H1 (cell line): ENCODE measurements around the gene TRAPPC8. TPM values are rescaled to one million over a fixed set of nuclear protein-coding genes. Genes with fewer than 3 reads are reported as not detected.

ENCODE experiments used
- CTCF ChIA-PET: fragments of 300-600 bp; sonication (Branson Sonifier 250); formaldehyde crosslinking; loops from one replicate; lab custom pipeline; 2021; ENCODE audit not compliant: partially characterized antibody; lab: Charles Lee
- POLR2A ChIA-PET: fragments of 300-600 bp; sonication (Branson Sonifier 250); formaldehyde crosslinking; loops from one replicate; lab custom pipeline; 2021; ENCODE audit warnings: inconsistent platforms; ENCODE audit not compliant: partially characterized antibody; lab: Charles Lee
- DNase-seq, 2 experiments: peaks; one replicate each; pipeline versions ENCODE4 v3.0.0 to v3.0.0-alpha.2; 2010 to 2022; ENCODE audit warnings: low spot score in 2 of 2, low read depth in 1 of 2, mixed read lengths in 1 of 2
- FAIRE-seq: peaks from 2 replicates; lab custom pipeline; 2011; peaks lifted over from hg19 to GRCh38; lab: Jason Lieb, UNC
- H2AFZ ChIP-seq: 2 replicates; pipeline ENCODE4 v1.8.1; 2012; ENCODE audit warnings: low read length, inconsistent platforms
- H2AK5ac ChIP-seq: 2 replicates; pipeline ENCODE4 v1.6.1; 2013; ENCODE audit warnings: low read depth, low read length
- H2BK120ac ChIP-seq: replicated peaks from 2 replicates; pipeline ENCODE3; 2013; ENCODE audit warnings: low read depth, low read length, inconsistent platforms
- H2BK12ac ChIP-seq: 2 replicates; pipeline ENCODE4 v1.6.1; 2013; ENCODE audit warnings: low read depth, low read length
- H2BK15ac ChIP-seq: 2 replicates; pipeline ENCODE4 v1.6.1; 2013; ENCODE audit warnings: low read length
- H2BK20ac ChIP-seq: 2 replicates; pipeline ENCODE4 v1.6.1; 2013; ENCODE audit warnings: low read length
- H2BK5ac ChIP-seq: 2 replicates; pipeline ENCODE4 v1.6.1; 2013; ENCODE audit warnings: low read depth, low read length
- H3K14ac ChIP-seq: 2 replicates; pipeline ENCODE4 v1.6.1; 2013; ENCODE audit warnings: inconsistent platforms; ENCODE audit not compliant: insufficient read length
- H3K18ac ChIP-seq: 2 replicates; pipeline ENCODE4 v1.6.1; 2013; ENCODE audit warnings: low read length; ENCODE audit errors: extremely low read depth
- H3K23ac ChIP-seq: 2 replicates; pipeline ENCODE4 v1.6.1; 2013; ENCODE audit warnings: inconsistent platforms; ENCODE audit not compliant: insufficient read length
- H3K23me2 ChIP-seq: 2 replicates; pipeline ENCODE4 v1.6.1; 2013; ENCODE audit warnings: low read depth, low read length
- H3K27ac ChIP-seq: 2 replicates; pipeline ENCODE4 v1.6.1; 2011; ENCODE audit warnings: low read depth, low read length, inconsistent platforms
- H3K27me3 ChIP-seq, 4 experiments: replicated peaks in 1 of 4; 1 replicate in 1 of 4; 2 replicates in 3 of 4; pipeline versions ENCODE4 v1.6.1 to v1.8.1; 2011 to 2013; ENCODE audit warnings: low read length in 3 of 4, mild to moderate bottlenecking in 3 of 4, inconsistent platforms in 2 of 4, mixed read lengths in 2 of 4, moderate library complexity in 1 of 4; ENCODE audit not compliant: control insufficient read depth in 3 of 4, insufficient read depth in 3 of 4; ENCODE audit errors: extremely low read depth in 1 of 4
- H3K36me3 ChIP-seq, 4 experiments: 2 replicates each; pipeline versions ENCODE4 v1.6.1 to v1.8.1; 2011 to 2013; ENCODE audit warnings: mild to moderate bottlenecking in 4 of 4, low read length in 3 of 4, moderate library complexity in 2 of 4, control low read depth in 1 of 4, inconsistent platforms in 1 of 4; ENCODE audit not compliant: insufficient read depth in 4 of 4, control insufficient read depth in 2 of 4
- H3K4ac ChIP-seq: replicated peaks from 2 replicates; pipeline ENCODE3; 2013; ENCODE audit warnings: low read length, low read depth, mixed read lengths, inconsistent platforms; ENCODE audit not compliant: insufficient read length
- H3K4me1 ChIP-seq, 4 experiments: replicated peaks in 1 of 4; 1 replicate in 1 of 4; 2 replicates in 3 of 4; pipeline versions ENCODE4 v1.6.1 to v1.8.1; 2011 to 2013; ENCODE audit warnings: low read length in 3 of 4, inconsistent platforms in 2 of 4, mixed read lengths in 1 of 4; ENCODE audit not compliant: insufficient read depth in 4 of 4, control insufficient read depth in 3 of 4
- H3K4me2 ChIP-seq, 2 experiments: 2 replicates each; pipeline versions ENCODE4 v1.6.1 to v1.8.1; 2011 to 2013; ENCODE audit warnings: low read depth in 2 of 2, low read length in 2 of 2, control low read depth in 1 of 2, inconsistent platforms in 1 of 2, mild to moderate bottlenecking in 1 of 2; ENCODE audit not compliant: insufficient read depth in 1 of 2
- H3K4me3 ChIP-seq, 4 experiments: fragments of 200-600, 300-600 bp in 1 of 4; sonication (generic), shearing (Covaris generic), sonication (Bioruptor Twin) in 1 of 4; 2 replicates each; pipeline versions ENCODE4 v1.5.1 to v1.8.1; 2011 to 2016; ENCODE audit warnings: low read length in 4 of 4, low read depth in 3 of 4, control low read depth in 2 of 4, inconsistent platforms in 2 of 4, mild to moderate bottlenecking in 2 of 4, mixed read lengths in 1 of 4, moderate library complexity in 1 of 4; ENCODE audit not compliant: insufficient read depth in 2 of 4; ENCODE audit errors: extremely low read depth in 1 of 4
- H3K56ac ChIP-seq: replicated peaks from 2 replicates; pipeline ENCODE3; 2013; ENCODE audit warnings: low read depth, mild to moderate bottlenecking, mixed read lengths, low read length, inconsistent platforms; ENCODE audit not compliant: insufficient read length
- H3K79me1 ChIP-seq: 2 replicates; pipeline ENCODE4 v1.6.1; 2013; ENCODE audit warnings: low read depth, low read length, control low read depth
- H3K79me2 ChIP-seq, 2 experiments: 2 replicates each; pipeline versions ENCODE4 v1.6.1 to v1.8.1; 2012 to 2013; ENCODE audit warnings: low read length in 2 of 2, mild to moderate bottlenecking in 2 of 2, inconsistent platforms in 1 of 2; ENCODE audit not compliant: insufficient read depth in 2 of 2, control insufficient read depth in 1 of 2
- H3K9ac ChIP-seq, 4 experiments: replicated peaks in 1 of 4; 1 replicate in 1 of 4; 2 replicates in 3 of 4; pipeline versions ENCODE4 v1.6.1 to v1.8.1; 2011 to 2013; ENCODE audit warnings: low read depth in 3 of 4, low read length in 3 of 4, control low read depth in 2 of 4, mild to moderate bottlenecking in 2 of 4, moderate library complexity in 2 of 4, inconsistent platforms in 1 of 4; ENCODE audit errors: extremely low read depth in 1 of 4
- H3K9me3 ChIP-seq, 2 experiments: 2 replicates each; pipeline versions ENCODE4 v1.6.1 to v1.8.1; 2012 to 2013; ENCODE audit warnings: mild to moderate bottlenecking in 2 of 2, moderate library complexity in 2 of 2, control low read depth in 1 of 2, inconsistent platforms in 1 of 2, low read depth in 1 of 2, low read length in 1 of 2, mixed read lengths in 1 of 2; ENCODE audit not compliant: insufficient read depth in 2 of 2
- H4K20me1 ChIP-seq, 2 experiments: replicated peaks in 1 of 2; 2 replicates each; pipeline versions ENCODE3 to v1.8.1; 2011 to 2013; ENCODE audit warnings: inconsistent platforms in 2 of 2, low read length in 2 of 2, mild to moderate bottlenecking in 1 of 2; ENCODE audit not compliant: insufficient read depth in 2 of 2, control insufficient read depth in 1 of 2
- H4K5ac ChIP-seq: 2 replicates; pipeline ENCODE4 v1.6.1; 2013; ENCODE audit warnings: low read length, low read depth, mixed read lengths, inconsistent platforms; ENCODE audit not compliant: insufficient read length
- H4K8ac ChIP-seq: 2 replicates; pipeline ENCODE4 v1.8.0; 2013; ENCODE audit warnings: mild to moderate bottlenecking, moderate library complexity, low read length, inconsistent platforms; ENCODE audit not compliant: insufficient read depth; ENCODE audit errors: extremely low read depth
- H4K91ac ChIP-seq: replicated peaks from 2 replicates; pipeline ENCODE3; 2013; ENCODE audit warnings: low read length, mixed read lengths, inconsistent platforms; ENCODE audit not compliant: insufficient read length
- CBX8 ChIP-seq: fragments of 300-800, 300-1000 bp; sonication (generic); IDR thresholded peaks from 2 replicates; pipeline ENCODE4 v1.7.1; 2016; ENCODE audit warnings: low read depth, low read length, borderline replicate concordance
- CEBPB ChIP-seq: IDR thresholded peaks from 2 replicates; pipeline ENCODE4 v1.6.1; 2012; ENCODE audit warnings: low read depth, low read length
- CHD2 ChIP-seq: IDR thresholded peaks from 2 replicates; pipeline ENCODE4 v1.6.1; 2012; ENCODE audit warnings: low read length, improper control_type of control experiment
- EGR1 ChIP-seq: IDR thresholded peaks from 2 replicates; pipeline ENCODE4 v1.6.1; 2011; ENCODE audit warnings: low read depth, low read length, borderline replicate concordance
- KDM5A ChIP-seq: fragments of 200-600 bp; IDR thresholded peaks from 2 replicates; pipeline ENCODE4 v1.7.1; 2012; ENCODE audit warnings: mild to moderate bottlenecking, low read length, inconsistent platforms, mixed read lengths
- NRF1 ChIP-seq: IDR thresholded peaks from 2 replicates; pipeline ENCODE4 v1.6.1; 2011; ENCODE audit warnings: mild to moderate bottlenecking, low read depth, low read length, improper control_type of control experiment
- PHF8 ChIP-seq: fragments of 200-600 bp; sonication (generic); conservative IDR thresholded peaks from 2 replicates; pipeline ENCODE4 v1.7.1; 2012; ENCODE audit warnings: low read depth, mild to moderate bottlenecking, inconsistent platforms, low read length, moderate library complexity
- POLR2AphosphoS5 ChIP-seq: IDR thresholded peaks from 2 replicates; pipeline ENCODE4 v1.6.1; 2011; ENCODE audit warnings: low read depth, low read length
- SIX5 ChIP-seq: IDR thresholded peaks from 2 replicates; pipeline ENCODE4 v1.6.1; 2011; ENCODE audit warnings: mild to moderate bottlenecking, low read depth, low read length
- TEAD4 ChIP-seq: IDR thresholded peaks from 2 replicates; pipeline ENCODE4 v1.6.1; 2012; ENCODE audit warnings: low read depth, low read length, inconsistent platforms, mixed read lengths
- YY1 ChIP-seq: IDR thresholded peaks from 2 replicates; pipeline ENCODE4 v1.6.1; 2011; ENCODE audit warnings: low read depth, mild to moderate bottlenecking, low read length
- WGBS, 2 experiments: shearing (Covaris generic) in 1 of 2; methylation state at CpG; one replicate each; pipeline versions ENCODE4 v1.1.6 to v1.1.7; 2013 to 2015; ENCODE audit warnings: low lambda C conversion rate in 2 of 2, mixed read lengths in 2 of 2, inconsistent platforms in 1 of 2, low coverage in 1 of 2, missing lambda C conversion rate in 1 of 2; ENCODE audit not compliant: insufficient replicate concordance in 2 of 2, insufficient coverage in 1 of 2, insufficient read length in 1 of 2; ENCODE audit errors: extremely low coverage in 1 of 2, missing lambda C conversion rate in 1 of 2; 5-methylcytosine and 5-hydroxymethylcytosine counted together
- polyA plus RNA-seq, 7 experiments: library from polyadenylated mRNA; depleted of rRNA in 3 of 7; stranded (reverse) in 5 of 7; unstranded in 2 of 7; fragments of >200 nt in 5 of 7; fragments of 200-250 nt in 2 of 7; gene quantifications; 1 replicate in 5 of 7; 2 replicates in 1 of 7; 4 replicates in 1 of 7; pipeline versions ENCODE4 v1.2.1 to v1.2.3, GENCODE V29; 2011 to 2013; ENCODE audit warnings: missing spikeins in 2 of 7, mixed read lengths in 2 of 7
- total RNA-seq: library from RNA; stranded (reverse); fragmentation: NEBNext Ultra II Directional; extraction: Animal tissue kit (Norgen Biotek cat#: 25700); gene quantifications from 2 replicates; pipeline ENCODE4 v1.2.1, GENCODE V29; 2021

Gene TRAPPC8
- total and polyA plus RNA-seq, 2 of the 8 experiments (the other 6 are each of a cell fraction or from before 2014, with no cell fraction given): 43.6 to 56.5 TPM

GRCh38 chr18:31954349-31954748, 11.4 kb upstream of the TRAPPC8 start:
- Histone ChIP-seq H3K4ac (no peak overlapping the region), H3K79me2 (no peaks in the 10 kb centered on the region), H2BK5ac (no peak overlapping the region), H3K56ac (no peak overlapping the region), H3K9ac (no peak overlapping the region; a peak in 1 of 7 replicates), H2AK5ac (no peak overlapping the region), H3K79me1 (no peaks in the 10 kb centered on the region), H4K91ac (no peak overlapping the region), H3K36me3 (no peaks in the 10 kb centered on the region), H3K23ac (no peak overlapping the region), H3K4me1 (no peaks in the 10 kb centered on the region; a peak in 2 of 7 replicates), H2BK120ac (no peak overlapping the region), H2BK15ac (no peak overlapping the region), H4K5ac (no peak overlapping the region), H3K23me2 (no peaks in the 10 kb centered on the region), H3K9me3 (0 out of 4 replicates have a peak, but pooled peaks cover 0 to 3% of the 10 kb centered on the region in 2 experiments), H3K18ac (no peak overlapping the region), H4K8ac (no peak overlapping the region), H3K4me2 (no peak overlapping the region), H2BK20ac (no peak overlapping the region), H2AFZ (0 out of 2 replicates have a peak overlapping the region, but pooled peaks have one; percentile 24), H3K14ac (no peak overlapping the region), H2BK12ac (no peak overlapping the region), H3K27ac (no peak overlapping the region), H4K20me1 (no peaks in the 10 kb centered on the region), H3K27me3 (no peaks in the 10 kb centered on the region), H3K4me3 (no peak overlapping the region)
- CTCF ChIA-PET: interaction anchor here (0.6 to 3.5 kb wide), 3 partner anchors 12 to 34 kb away, joined by 3 to 18 read pairs (median 5); partner anchors contain the start of gene TRAPPC8
- no peak for DNase-seq
- TF ChIP-seq EGR1 (no peak), CBX8 (no peak), PHF8 (no peak), CEBPB (no peak), TEAD4 (no peak), CHD2 (no peak), KDM5A (no peak), POLR2AphosphoS5 (no peak), YY1 (no peak), SIX5 (no peak), NRF1 (no peak)
- POLR2A ChIA-PET: interaction anchor here (1.5 to 4.1 kb wide), 2 partner anchors 11 to 128 kb away, joined by 4 to 21 read pairs; partner anchors contain the start of gene TRAPPC8
- no peak for FAIRE-seq
- 86% methylated on average over 3 of the region's 3 CpGs; no CpG with 5 or more reads in 1 of the 2 experiments for WGBS, 2 experiments
